IMR-90 (cell line): ENCODE measurements around the gene TRIO.

ENCODE experiments used
- BHLHE40 ChIP-seq: fragments of 150-350 bp; IDR thresholded peaks from 2 replicates; pipeline ENCODE4 v1.6.1; 2016; ENCODE audit warnings: mild to moderate bottlenecking, low read depth, low read length
- MAFK ChIP-seq: IDR thresholded peaks from 2 replicates; pipeline ENCODE4 v1.6.1; 2012; ENCODE audit warnings: low read depth, low read length, improper control_type of control experiment
- MAZ ChIP-seq: IDR thresholded peaks from 2 replicates; pipeline ENCODE4 v1.6.1; 2012; ENCODE audit warnings: low read depth, mild to moderate bottlenecking, low read length, improper control_type of control experiment, moderate library complexity, borderline replicate concordance
- POLR2A ChIP-seq: IDR thresholded peaks from 2 replicates; pipeline ENCODE4 v1.6.1; 2012; ENCODE audit warnings: mild to moderate bottlenecking, low read depth, low read length
- RAD21 ChIP-seq: IDR thresholded peaks from 2 replicates; pipeline ENCODE4 v1.6.1; 2012; ENCODE audit warnings: low read length, improper control_type of control experiment
- TF ChIP-seq, protein P1 (sequence below): conservative IDR thresholded peaks from 2 replicates; pipeline ENCODE4 v1.5.1; 2012; ENCODE audit warnings: mild to moderate bottlenecking, low read depth, low read length, improper control_type of control experiment
- TF ChIP-seq, protein P2 (sequence below): fragments of 150-350 bp; IDR thresholded peaks from 2 replicates; pipeline ENCODE4 v1.6.1; 2016; ENCODE audit warnings: low read depth, mild to moderate bottlenecking, low read length, moderate library complexity, borderline replicate concordance

DNA sequence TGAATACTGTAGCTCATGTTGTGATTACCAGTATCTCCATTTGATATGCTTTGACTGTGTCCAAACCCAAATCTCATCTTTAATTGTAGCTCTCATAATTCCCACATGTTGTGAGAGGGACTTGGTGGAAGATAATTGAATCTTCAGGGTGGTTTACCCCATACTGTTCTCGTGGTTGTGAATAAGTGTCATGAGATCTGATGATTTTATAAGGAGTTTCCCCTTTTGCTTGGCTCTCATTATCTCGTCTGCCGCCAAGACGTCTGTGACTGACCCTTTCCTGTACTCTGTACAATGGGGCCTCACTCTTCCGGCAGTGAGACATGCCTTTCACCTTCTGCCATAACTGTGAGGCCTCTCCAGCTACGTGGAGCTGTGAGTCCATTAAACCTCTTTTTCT, 59.3 kb downstream of the TRIO start:
- TF ChIP-seq, protein P1, sequence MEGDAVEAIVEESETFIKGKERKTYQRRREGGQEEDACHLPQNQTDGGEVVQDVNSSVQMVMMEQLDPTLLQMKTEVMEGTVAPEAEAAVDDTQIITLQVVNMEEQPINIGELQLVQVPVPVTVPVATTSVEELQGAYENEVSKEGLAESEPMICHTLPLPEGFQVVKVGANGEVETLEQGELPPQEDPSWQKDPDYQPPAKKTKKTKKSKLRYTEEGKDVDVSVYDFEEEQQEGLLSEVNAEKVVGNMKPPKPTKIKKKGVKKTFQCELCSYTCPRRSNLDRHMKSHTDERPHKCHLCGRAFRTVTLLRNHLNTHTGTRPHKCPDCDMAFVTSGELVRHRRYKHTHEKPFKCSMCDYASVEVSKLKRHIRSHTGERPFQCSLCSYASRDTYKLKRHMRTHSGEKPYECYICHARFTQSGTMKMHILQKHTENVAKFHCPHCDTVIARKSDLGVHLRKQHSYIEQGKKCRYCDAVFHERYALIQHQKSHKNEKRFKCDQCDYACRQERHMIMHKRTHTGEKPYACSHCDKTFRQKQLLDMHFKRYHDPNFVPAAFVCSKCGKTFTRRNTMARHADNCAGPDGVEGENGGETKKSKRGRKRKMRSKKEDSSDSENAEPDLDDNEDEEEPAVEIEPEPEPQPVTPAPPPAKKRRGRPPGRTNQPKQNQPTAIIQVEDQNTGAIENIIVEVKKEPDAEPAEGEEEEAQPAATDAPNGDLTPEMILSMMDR: no peak
- TF ChIP-seq POLR2A (no peak), MAFK (no peak), RAD21 (no peak), BHLHE40 (no peak), MAZ (no peak)
- TF ChIP-seq, protein P2, sequence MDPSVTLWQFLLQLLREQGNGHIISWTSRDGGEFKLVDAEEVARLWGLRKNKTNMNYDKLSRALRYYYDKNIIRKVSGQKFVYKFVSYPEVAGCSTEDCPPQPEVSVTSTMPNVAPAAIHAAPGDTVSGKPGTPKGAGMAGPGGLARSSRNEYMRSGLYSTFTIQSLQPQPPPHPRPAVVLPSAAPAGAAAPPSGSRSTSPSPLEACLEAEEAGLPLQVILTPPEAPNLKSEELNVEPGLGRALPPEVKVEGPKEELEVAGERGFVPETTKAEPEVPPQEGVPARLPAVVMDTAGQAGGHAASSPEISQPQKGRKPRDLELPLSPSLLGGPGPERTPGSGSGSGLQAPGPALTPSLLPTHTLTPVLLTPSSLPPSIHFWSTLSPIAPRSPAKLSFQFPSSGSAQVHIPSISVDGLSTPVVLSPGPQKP: no peak
